ENCODE measurements around the gene MPP1.

DNA sequence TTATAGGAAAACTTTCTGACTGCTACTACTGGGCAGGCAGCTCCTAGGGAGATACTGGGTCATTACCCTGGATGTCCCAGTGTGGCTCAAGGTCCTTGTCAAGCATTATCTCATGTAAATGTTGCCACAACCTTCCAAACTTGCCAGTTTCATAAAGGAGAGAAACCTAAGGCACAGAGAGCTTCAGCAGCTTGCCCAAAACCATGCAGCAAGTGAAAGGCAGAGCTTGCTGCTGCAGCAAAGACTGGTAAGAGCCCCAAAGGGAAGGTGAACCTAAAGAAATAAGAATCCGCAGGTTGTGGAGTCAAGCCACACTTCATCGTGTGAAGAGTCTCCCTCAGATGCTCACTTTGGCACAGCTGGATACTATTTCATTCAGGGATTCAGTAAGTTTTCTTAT is 2.3 kb downstream of the MPP1 start:
- TF ChIP-seq POLR2A (IDR thresholded peaks at IDR 0.05), result no peak
- TF ChIP-seq, protein P1, sequence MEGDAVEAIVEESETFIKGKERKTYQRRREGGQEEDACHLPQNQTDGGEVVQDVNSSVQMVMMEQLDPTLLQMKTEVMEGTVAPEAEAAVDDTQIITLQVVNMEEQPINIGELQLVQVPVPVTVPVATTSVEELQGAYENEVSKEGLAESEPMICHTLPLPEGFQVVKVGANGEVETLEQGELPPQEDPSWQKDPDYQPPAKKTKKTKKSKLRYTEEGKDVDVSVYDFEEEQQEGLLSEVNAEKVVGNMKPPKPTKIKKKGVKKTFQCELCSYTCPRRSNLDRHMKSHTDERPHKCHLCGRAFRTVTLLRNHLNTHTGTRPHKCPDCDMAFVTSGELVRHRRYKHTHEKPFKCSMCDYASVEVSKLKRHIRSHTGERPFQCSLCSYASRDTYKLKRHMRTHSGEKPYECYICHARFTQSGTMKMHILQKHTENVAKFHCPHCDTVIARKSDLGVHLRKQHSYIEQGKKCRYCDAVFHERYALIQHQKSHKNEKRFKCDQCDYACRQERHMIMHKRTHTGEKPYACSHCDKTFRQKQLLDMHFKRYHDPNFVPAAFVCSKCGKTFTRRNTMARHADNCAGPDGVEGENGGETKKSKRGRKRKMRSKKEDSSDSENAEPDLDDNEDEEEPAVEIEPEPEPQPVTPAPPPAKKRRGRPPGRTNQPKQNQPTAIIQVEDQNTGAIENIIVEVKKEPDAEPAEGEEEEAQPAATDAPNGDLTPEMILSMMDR (IDR thresholded peaks at IDR 0.05), result no peak

Data from esophagus squamous epithelium (tissue), 4 donors.